GM18526 (cell line): ENCODE measurements around the gene SCPEP1.

Experiments
- POLR2A ChIP-seq: IDR thresholded peaks from 3 replicates; pipeline ENCODE4 v1.6.1; 2011; ENCODE audit not compliant: insufficient read length; ENCODE audit errors: extremely low read depth

The SCPEP1 gene, protein sequence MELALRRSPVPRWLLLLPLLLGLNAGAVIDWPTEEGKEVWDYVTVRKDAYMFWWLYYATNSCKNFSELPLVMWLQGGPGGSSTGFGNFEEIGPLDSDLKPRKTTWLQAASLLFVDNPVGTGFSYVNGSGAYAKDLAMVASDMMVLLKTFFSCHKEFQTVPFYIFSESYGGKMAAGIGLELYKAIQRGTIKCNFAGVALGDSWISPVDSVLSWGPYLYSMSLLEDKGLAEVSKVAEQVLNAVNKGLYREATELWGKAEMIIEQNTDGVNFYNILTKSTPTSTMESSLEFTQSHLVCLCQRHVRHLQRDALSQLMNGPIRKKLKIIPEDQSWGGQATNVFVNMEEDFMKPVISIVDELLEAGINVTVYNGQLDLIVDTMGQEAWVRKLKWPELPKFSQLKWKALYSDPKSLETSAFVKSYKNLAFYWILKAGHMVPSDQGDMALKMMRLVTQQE

DNA sequence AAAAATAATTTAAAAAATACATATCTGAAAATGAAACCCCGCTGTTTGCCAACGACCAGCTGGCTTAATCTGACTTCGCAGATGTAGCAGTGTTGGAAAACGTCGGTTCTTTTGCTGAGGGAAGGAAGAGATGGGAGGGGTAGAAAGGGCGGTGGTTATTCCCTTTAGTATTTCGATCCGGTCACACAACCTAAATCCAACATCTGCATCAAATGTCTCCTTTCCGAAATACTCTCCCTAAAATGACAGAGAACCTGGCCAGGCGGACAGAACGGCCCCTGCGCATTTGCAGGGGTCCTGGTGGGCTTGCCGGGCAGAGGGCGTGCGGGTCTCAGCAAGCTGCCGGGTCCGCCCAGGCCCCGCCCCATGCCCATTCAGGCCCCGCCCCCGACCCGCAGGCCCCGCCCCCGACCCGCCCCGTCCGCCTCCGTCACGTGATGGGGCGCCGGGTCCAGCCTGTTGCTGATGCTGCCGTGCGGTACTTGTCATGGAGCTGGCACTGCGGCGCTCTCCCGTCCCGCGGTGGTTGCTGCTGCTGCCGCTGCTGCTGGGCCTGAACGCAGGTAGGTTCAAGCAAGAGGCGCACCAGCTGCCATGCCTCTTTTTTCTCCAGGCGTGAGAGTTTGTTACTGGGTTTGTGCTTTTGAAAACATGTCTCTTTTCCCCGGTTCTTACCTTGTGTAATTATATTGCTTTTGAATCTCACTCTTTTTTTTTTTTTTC, at the start of gene SCPEP1:
Gene SCPEP1 (plus strand): TSS at position 459 of the 723 bp plus-strand sequence. CDS start 29 bp downstream, at position 488.
- TF ChIP-seq POLR2A, result peak; percentile 83

- no peak for TF ChIP-seq POLR2A
Observed at GRCh38 chr17:56928586-56928985, 49.3 kb upstream of the SCPEP1 start.

DNA sequence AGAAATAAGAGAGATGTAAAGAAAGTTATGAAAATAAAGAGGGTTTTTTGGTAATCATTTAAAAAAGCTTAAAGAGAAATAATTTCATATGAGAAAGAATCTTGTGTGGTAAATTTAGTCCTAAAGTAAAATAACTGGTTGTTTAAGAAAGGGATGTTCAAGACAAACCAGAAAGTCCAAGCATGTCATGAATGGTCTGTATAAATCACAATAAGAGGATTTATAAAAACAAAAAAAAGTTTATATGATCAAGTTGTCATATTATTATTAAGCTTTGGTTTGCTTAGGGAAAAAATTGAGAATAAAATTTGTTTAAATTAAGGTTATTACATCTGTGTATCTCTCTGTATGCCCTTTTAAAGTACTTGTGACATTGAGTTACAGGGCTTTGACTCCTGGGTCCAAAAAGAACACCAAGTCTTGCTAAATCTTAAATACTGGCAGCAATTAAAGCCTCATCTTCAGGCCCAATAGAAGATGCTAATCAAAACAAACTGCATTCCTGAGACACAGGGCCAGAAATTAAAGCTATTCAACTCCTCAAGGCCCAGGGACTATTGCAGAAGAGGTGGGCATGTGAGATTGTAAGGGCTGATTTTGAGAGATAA, 48.5 kb upstream of the SCPEP1 start:
- TF ChIP-seq POLR2A, result no peak

- TF ChIP-seq POLR2A, result no peak
Observed at GRCh38 chr17:56930739-56931337, 47.1 kb upstream of the SCPEP1 start.

- no peak for TF ChIP-seq POLR2A
Observed at GRCh38 chr17:56933151-56933745, 44.7 kb upstream of the SCPEP1 start.

DNA sequence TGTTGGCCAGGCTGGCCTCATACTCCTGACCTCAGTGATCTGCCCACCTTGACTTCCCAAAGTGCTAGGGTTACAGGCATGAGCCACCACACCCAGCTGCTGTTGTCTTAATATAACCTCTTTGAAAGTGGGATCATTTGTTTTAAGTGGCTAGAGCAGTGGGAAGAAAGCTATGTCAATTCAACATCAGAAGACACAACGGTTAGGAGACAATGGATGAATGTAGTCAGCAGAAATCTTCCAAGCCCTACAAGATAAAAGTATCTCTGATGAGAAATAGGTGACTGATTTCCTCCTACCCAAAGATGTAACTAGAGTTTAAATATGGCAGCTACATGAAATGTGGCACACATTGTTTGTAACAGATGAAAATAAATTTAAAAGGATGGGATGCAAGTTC, 44.1 kb upstream of the SCPEP1 start:
- TF ChIP-seq POLR2A, result no peak

DNA sequence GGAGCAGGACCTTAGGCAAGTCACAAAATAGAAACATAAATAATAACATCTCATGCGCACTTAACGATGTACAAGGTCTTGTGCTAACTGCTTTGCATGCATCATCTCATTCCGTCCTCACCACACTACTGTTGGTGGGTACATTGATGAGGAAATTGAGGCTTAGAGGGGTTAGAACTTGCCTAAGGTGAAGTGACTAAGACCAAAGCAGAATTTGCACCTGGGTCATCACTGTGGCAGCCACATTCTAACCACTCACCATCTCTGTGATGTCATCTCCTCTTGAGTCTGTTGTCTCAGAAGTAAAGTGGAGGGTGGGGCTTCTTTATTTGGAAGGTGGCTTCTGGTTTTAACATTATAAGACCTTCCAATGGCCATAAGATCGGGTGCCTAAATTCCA, 43.7 kb upstream of the SCPEP1 start:
- no peak for TF ChIP-seq POLR2A

DNA sequence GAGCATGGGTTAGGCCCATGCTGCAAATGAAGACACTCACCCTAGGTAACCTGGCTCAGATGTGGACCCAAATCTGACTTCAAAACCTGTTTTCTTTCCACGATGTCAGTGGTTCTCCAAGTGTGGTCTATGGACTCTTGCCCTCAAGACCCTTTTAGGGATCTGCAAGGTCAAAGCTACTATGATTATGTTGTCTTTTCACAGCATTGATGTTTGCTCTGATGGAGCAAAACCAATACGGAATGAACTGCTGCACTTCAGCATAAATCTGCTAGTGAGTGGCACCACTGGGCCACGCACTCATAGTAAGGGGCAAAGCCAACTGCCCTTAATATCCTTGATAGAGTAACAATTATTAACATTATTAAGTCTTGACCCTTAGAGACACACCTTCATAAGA, 42.5 kb upstream of the SCPEP1 start:
- no peak for TF ChIP-seq POLR2A

- TF ChIP-seq POLR2A, result no peak
Observed at GRCh38 chr17:56936697-56937322, 41.1 kb upstream of the SCPEP1 start.

GRCh38 chr17:56937687-56938086, 40.2 kb upstream of the SCPEP1 start:
- no peak for TF ChIP-seq POLR2A

- no peak for TF ChIP-seq POLR2A
Observed at GRCh38 chr17:56939869-56940484, 38.0 kb upstream of the SCPEP1 start.

DNA sequence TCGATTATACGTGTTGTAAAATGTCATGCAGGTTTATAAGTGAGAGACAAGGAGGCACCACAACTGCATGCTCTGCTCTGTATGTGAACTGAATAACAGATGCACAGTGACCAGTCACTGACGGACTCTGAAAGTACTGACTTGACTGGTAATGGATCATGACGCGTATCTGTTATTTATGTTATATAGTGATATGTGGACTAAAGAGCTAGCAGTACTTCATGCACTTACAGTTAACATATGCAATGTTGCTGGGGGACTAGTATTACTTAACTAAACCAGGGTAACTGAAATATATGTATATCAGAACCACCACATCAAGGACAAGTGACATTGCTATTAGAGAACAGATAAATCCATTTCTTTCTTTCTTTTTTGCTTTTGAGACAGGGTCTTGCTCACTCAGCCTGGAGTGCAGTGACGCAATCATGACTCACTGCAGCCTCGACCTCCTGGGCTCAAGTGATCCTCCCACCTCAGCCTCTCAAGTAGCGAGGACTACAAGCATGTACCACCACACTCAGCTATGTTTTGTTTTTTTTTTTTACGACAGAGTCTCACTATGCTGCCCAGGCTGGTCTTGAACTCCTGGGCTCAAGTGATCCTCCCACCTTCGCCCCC, 34.3 kb upstream of the SCPEP1 start:
- no peak for TF ChIP-seq POLR2A

- no peak for TF ChIP-seq POLR2A
Observed at GRCh38 chr17:56945938-56946505, 31.9 kb upstream of the SCPEP1 start.
